Measurements from ENCODE around the gene ZNF507.

DNA sequence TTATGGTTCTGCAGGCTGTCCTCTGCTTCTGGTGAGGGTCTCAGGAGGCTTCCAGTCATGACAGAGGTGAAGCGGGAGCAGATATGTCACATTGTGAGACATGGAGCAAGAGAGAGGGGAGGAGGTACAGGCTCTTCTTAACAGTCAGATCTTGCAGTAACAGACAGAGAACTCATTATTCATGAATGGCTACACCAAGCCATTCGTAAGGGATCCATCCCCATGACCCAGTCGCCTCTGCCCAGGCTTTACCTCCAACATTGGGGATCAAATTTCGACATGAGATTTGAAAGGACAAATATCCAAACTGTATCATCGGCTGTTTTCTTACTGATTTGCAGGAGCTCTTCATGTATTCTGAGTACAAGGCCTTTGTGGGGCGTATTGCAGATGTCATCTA is 21.7 kb downstream of the ZNF507 start:
- TF ChIP-seq, protein P1, sequence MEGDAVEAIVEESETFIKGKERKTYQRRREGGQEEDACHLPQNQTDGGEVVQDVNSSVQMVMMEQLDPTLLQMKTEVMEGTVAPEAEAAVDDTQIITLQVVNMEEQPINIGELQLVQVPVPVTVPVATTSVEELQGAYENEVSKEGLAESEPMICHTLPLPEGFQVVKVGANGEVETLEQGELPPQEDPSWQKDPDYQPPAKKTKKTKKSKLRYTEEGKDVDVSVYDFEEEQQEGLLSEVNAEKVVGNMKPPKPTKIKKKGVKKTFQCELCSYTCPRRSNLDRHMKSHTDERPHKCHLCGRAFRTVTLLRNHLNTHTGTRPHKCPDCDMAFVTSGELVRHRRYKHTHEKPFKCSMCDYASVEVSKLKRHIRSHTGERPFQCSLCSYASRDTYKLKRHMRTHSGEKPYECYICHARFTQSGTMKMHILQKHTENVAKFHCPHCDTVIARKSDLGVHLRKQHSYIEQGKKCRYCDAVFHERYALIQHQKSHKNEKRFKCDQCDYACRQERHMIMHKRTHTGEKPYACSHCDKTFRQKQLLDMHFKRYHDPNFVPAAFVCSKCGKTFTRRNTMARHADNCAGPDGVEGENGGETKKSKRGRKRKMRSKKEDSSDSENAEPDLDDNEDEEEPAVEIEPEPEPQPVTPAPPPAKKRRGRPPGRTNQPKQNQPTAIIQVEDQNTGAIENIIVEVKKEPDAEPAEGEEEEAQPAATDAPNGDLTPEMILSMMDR (IDR thresholded peaks at IDR 0.05; ENCODE audit: low read depth, low read length, missing input control), result no peak
- TF ChIP-seq TAF1 (conservative IDR thresholded peaks at IDR 0.05) (no peak), JUND (IDR thresholded peaks at IDR 0.05) (no peak), YY1 (IDR thresholded peaks at IDR 0.05) (no peak), EGR1 (IDR thresholded peaks at IDR 0.05; ENCODE audit: low read depth in 2 of 2) (no peak), HNF4A (conservative IDR thresholded peaks at IDR 0.05) (no peak), SP1 (IDR thresholded peaks at IDR 0.05) (no peak)
- TF ChIP-seq, protein P2, sequence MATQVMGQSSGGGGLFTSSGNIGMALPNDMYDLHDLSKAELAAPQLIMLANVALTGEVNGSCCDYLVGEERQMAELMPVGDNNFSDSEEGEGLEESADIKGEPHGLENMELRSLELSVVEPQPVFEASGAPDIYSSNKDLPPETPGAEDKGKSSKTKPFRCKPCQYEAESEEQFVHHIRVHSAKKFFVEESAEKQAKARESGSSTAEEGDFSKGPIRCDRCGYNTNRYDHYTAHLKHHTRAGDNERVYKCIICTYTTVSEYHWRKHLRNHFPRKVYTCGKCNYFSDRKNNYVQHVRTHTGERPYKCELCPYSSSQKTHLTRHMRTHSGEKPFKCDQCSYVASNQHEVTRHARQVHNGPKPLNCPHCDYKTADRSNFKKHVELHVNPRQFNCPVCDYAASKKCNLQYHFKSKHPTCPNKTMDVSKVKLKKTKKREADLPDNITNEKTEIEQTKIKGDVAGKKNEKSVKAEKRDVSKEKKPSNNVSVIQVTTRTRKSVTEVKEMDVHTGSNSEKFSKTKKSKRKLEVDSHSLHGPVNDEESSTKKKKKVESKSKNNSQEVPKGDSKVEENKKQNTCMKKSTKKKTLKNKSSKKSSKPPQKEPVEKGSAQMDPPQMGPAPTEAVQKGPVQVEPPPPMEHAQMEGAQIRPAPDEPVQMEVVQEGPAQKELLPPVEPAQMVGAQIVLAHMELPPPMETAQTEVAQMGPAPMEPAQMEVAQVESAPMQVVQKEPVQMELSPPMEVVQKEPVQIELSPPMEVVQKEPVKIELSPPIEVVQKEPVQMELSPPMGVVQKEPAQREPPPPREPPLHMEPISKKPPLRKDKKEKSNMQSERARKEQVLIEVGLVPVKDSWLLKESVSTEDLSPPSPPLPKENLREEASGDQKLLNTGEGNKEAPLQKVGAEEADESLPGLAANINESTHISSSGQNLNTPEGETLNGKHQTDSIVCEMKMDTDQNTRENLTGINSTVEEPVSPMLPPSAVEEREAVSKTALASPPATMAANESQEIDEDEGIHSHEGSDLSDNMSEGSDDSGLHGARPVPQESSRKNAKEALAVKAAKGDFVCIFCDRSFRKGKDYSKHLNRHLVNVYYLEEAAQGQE (IDR thresholded peaks at IDR 0.05), result no peak

All from liver (tissue), 3 donors.